CD4-positive, alpha-beta T cell treated with Interleukin-17A for 1 hour (primary cell): ENCODE results near the gene L1CAM.

Experiments used
- DNase-seq: peaks from one replicate; pipeline ENCODE4 v3.0.0-alpha.2; 2020

The L1CAM gene

GRCh38 chrX:153861733-153862310, 24.2 kb downstream of the L1CAM start:
- no peak for DNase-seq

DNA sequence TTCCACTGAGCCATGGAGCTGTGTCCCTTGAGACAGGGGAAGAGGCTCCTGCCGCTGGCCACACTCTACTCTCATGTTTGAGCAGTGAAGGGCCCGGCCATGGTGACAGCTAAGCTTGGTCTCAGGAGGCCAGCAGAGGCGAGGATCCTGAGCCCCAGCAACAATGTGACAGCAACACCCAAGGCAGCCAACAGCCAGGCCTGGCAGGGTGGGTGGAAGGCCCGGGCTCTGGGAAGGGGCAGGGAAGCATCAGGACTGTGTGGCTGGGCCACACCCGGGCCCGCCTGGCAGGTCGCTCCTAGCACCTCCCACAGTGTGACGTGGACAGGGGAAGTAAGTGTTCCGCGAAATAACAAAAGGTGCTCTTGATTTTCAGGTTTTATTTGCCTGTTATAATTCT, 24.8 kb downstream of the L1CAM start:
- no peak for DNase-seq

DNA sequence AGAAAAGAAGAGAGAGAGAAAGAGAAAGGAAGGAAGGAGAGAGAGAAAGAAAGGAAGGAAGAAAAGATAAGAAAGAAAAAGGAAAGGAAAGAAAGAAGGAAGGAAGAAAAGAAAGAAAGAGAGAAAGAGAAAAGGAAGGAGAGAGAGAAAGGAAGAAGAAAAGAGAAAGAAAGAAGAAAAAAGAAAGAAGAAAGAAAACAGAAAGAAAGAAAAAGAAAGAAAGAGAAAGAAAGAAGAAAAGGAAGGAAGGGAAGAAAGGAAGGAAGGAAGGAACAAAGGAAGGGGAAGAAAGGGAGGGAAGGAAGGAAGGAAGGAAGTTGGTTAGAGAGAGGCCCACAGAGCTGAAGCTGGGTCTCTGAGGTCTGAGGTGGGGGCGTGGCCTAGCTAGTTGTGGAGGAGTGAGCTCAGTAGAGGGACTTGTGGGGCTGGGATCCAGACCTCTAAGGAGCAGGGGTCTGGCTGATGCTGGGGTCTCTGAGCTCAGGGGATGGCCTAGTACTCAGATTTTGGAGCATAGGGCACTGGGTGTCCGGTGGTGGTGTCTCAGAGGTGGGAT, 28.5 kb downstream of the L1CAM start:
- DNase-seq, result no peak

GRCh38 chrX:153854702-153855101, 31.3 kb downstream of the L1CAM start:
- DNase-seq, result no peak

DNA sequence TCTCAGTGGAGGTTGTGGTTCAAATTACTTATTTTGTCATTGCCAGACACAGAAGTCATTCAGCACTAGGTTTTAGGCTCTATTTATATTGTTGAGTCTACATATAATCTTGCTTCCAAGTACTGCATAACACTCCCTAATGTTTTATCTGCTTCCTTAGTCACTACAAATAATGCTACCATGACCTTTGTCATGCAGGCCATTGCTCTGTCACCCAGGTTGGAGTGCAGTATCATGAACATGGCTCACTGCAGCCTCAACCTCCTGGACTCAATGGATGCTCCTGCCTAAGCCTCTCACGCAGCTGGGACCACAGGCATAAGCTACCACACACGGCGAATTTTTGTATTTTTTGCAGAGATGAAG, 32.1 kb downstream of the L1CAM start:
- DNase-seq, result no peak

- no peak for DNase-seq
These were observed 32.6 kb downstream of the L1CAM start for GRCh38 chrX:153853180-153853901.

GRCh38 chrX:153851981-153852380, 34.0 kb downstream of the L1CAM start:
- no peak for DNase-seq

GRCh38 chrX:153848325-153848724, 37.6 kb downstream of the L1CAM start:
- DNase-seq, result no peak

DNA sequence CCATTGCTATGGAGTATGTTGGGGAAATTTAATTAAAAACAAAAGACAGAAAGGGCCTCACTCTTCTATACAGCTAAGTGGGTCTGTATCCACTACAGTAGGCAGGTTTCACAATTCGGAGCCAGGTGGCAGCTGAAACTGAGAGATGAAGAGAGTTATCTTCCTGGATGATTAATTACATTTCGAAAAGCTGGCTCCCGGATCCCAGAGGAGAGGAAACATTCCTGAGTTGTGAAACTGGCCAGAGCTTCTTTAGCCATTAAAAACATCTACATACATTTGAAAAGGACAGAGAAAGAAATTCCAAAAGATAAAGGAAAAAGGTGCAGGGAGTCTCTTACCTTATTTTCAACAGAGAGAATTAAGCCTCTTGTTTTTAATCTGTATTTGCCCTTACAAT, 40.1 kb downstream of the L1CAM start:
- no peak for DNase-seq

DNA sequence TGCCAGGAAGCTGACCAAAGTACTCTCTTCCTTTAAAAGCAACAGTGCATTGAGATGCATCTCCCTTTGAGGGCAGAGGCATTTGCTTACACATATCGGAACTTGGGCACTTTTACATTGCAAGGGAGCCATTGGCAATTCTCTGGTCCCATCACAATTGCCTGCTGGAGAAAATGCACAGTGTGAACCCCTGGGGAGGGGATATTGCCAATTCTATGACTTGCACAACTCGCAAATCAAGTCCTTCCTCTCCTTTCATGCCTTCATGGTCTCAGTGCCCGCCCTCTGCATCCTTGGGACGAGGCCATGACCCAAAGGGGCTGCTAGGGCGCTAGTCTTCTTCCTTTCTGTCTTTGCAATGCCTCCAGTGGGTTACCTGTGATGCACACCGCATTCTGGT, 40.8 kb downstream of the L1CAM start:
- DNase-seq, result no peak

- no peak for DNase-seq
These were observed 41.4 kb downstream of the L1CAM start for GRCh38 chrX:153844509-153845082.

DNA sequence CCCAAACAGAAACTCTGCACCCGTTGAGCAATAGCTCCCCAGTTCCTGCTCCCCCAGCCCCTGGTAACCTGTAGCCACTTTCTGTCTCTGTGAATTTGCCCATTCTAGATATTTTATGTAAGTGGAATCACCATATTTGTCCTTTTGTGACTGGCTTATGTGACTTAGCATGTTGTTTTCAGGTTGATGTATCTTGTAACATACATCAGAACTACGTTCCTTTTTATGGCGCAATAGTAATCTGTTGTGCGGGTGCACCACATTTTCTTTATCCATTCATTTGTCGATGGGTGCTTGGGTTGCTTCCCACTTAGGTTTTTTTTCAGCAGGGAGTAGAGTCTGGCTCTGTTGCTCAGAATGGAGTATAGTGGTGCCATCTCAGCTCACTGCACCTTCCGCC, 49.1 kb downstream of the L1CAM start:
- DNase-seq, result no peak

- DNase-seq, result no peak
These were observed 53.2 kb downstream of the L1CAM start for GRCh38 chrX:153832728-153833127.

DNA sequence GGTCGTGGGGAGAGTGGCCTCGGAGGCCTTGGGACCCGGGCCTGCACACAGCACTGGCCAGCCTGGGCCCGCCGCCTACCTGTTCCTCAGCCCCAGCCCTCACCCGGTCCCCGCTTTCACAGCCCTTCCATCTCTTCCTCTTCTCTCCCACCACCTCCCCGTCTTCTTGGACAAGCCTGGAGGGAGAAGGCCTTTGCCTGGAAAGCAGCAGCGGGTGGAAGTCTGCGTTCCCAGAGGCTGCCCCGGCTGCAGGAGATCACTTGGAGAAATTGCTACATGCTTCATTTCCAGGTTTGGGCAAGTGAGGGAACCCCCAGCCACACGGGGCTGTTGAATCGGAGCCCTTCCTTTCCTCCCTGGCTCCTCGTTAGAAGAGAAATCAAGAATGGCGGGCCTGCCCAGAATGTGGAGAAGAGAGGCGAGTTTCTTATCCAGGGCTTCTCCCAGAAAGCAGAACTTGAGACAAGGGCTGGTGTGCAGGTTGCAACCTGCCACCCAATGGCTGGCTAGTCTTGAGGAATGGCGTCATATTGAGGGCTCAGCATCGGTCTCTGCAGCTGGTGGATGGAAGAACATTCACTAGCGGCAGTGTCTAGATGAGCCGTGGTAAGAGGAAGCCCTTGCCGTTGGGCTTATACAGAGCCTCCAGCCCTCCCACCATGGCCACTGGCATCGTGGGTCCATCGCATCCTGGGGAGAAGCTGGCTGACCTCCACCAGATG, 54.4 kb downstream of the L1CAM start:
- no peak for DNase-seq

DNA sequence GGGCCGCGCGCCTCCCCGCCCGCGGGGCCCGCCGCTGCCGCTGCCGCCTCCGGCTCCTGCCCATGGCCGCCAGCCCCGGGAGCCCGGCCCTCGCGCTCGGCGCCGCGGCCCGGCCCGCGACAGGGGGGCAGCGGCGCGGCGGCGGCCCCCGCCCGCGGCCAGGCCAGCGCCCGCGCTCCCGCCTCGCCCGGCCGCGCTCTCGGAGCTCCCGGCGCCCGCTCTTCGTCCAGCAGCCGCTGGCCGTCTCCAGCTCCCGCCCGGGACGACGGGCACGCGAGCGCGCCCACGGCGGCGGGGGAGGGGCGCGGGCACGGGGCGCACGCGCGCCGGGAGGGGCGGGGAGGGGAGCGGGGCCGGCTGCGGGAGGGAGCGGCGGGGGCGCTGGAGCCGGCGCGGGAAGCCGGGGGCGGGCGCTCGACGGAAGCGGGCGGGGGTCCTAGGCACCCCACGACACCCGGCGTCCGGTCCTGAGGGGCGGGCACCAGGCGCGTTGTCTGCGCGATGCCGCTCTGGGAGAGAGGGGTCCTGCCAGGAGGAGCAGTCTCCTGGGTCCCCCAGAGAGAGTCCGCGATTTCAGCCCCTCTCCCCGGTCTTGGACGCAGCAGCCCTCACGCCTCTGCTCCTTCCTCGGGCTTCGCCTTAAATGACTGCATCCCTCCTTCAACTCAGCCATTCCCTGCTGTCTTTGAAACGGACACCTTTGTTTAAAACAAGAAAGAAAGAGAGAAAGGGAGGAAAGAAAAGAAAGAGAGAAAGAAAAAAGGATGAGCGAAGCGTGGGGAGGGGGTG, 55.1 kb downstream of the L1CAM start:
- DNase-seq, result no peak

DNA sequence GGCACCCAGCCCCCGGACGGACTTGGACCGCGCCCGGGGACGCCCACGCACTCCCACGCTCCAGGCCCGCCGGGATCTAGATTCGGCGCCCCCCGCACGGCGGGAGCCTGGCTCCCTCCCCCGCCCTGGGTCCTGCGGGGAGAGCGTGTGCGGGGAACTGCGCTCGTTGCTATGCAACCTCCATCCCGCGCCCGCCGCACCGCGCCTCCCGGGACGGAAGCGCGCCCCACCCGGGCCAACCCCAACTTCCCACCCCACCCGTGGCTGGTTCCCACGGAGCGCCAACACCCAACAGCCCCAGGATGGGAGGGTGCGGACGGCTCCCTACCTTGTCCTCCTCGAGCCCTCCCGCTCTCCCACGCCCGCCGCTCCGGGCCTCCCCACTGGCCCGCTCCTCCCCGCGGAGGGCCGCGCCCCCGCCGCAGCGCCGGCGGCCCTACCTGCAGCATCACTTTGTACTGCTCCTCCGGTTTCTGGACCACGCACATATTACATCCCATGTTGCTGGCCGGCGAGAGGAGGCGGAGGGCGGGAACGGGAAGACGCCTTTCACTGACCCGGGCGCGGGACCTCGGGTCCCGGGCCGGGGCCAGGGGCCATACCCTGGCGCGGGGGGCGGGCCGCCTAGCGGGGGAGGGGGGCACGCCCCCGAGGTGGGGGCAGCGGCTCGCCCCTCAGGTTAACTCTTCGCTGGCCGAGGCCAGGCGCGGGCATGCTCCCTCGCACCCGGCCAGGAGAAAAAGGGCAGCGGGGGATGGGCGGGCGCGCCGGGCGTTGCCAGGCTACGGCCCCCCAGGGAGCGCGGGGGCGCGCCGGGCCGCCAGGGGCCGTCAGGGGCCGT, 56.0 kb downstream of the L1CAM start, which contains the start of gene PDZD4:
Gene PDZD4, minus strand, starts transcription at position 746 of the 841 bp plus-strand sequence. Its CDS starts 246 bp downstream, at position 500.
- peak; percentile 16 for DNase-seq

GRCh38 chrX:153829549-153829798, 56.5 kb downstream of the L1CAM start:
- no peak for DNase-seq

DNA sequence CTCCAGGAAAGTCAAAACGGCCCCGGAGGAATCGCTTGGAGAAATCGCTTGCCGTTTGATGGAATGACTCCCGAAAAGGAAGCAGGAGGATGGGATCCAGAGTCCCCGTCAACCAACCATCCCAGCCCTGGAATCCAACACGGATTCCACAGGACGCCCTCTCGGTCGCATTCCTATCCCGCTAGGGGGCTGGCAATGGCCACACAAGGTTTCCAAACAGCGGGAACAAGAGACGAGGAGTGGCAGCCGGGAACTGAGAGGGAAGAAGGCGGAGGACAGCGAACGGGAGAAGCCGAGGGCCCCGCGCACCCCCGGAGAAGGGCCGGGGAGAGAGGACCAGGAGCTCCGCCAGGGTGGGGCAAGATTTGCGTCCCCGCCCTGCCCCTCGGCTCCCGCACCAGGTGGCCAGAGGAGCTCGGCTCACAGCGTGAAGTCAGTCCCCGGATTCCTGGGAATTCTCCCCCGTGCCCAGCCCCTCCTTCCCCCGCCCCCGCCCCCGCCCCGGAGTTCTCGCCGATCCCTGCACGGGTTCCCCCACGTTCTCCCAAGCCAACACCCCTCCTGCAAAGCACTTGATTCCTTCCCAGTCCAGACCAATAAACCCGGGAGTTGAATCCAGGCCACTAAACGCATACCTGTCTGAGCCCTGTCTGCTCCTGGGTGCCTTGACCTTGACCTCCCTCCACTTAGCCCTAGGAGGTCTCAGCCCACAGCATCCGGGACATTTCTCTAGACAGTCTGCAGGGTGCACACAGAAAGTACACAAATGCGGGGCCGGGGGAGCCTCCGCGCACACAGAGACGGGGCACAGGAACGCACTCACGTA, 57.0 kb downstream of the L1CAM start:
- no peak for DNase-seq

DNA sequence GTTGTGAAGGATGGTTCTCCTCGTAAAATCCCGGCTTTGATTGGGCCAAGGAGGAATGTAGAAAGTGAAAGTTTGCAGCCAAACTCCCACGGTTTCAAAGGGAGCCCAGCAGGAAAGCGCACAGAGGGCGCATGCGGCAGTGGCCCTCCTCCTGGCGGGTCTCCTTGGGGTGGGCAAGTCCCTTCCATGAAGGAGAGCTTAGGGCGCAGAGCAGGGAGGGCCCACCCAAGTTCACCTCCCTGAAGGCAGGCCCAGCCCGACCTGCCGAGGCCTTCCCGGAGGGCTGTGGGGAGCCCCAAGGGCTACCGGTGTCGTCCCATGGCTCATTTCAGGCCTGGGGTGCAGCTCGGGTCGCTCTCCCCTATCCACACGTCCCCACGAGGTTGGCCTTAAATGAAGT, 57.7 kb downstream of the L1CAM start:
- no peak for DNase-seq

DNA sequence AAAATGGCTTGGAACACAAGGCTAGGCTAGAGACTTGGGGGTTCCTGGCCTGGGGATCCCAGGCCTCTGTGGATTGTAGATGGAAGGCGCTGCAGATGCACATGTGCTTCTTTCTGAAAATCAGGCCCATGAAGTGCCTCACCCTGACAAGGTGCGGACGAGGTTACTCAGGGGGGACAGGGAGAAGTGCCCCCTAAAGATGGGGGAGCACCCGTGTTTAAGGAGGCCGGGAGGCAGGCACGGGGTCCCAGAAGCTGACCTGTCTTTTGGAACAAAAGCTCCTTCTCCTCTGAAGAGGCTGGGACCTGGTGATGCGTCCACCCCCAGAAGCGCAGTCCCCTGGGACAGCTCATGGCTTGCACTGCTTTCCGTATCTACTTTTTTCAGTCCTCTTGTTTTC, 58.1 kb downstream of the L1CAM start:
- DNase-seq, result no peak

GRCh38 chrX:153827016-153827415, 59.0 kb downstream of the L1CAM start:
- DNase-seq, result no peak
